ENCODE measurements around the gene EIF4EBP2. TPM values are rescaled to one million over a fixed set of nuclear protein-coding genes. Genes with fewer than 3 reads are reported as not detected.

Gene EIF4EBP2
- total and polyA plus RNA-seq, 2 donors from 2014 or later, result 35.8 to 66.6 TPM

- Histone ChIP-seq H3K27ac (ENCODE audit: low read depth in 2 of 2, low read length in 2 of 2) (no peak overlapping the region), H3K36me3 (ENCODE audit: control insufficient read depth in 2 of 3, insufficient read depth in 3 of 3, low read length in 3 of 3) (no peaks in the 10 kb centered on the region), H3K27me3 (ENCODE audit: control insufficient read depth, insufficient read depth, low read length) (no peaks in the 10 kb centered on the region), H3K9ac (ENCODE audit: low read length in 3 of 3) (no peak overlapping the region), H3K4me1 (ENCODE audit: control insufficient read depth in 2 of 3, insufficient read depth in 2 of 3, low read depth in 1 of 3, low read length in 3 of 3) (peaks cover 0 to 5% (median 0%) of the 10 kb centered on the region in 3 donors), H3K9me3 (ENCODE audit: control insufficient read depth in 2 of 3, insufficient read depth in 1 of 3, low read length in 3 of 3) (peaks cover 0 to 8% (median 0%) of the 10 kb centered on the region in 3 donors), H3K4me3 (ENCODE audit: low read length in 3 of 3) (no peak overlapping the region)
- TF ChIP-seq CTCF (IDR thresholded peaks at IDR 0.05; ENCODE audit: borderline replicate concordance, extremely low read depth, insufficient read depth), result no peak
- intact Hi-C loops (cut with DNase I), result no loop called here
- DNase-seq, result no peak
- FAIRE-seq, result no peak
These were observed 23.4 kb upstream of the EIF4EBP2 start for GRCh38 chr10:70380350-70381135.

GRCh38 chr10:70381471-70382421 lies 22.2 kb upstream of the EIF4EBP2 start:
- DNase-seq, result peak; percentile 72 to 81 (median 75)
- Histone ChIP-seq H3K4me1 (ENCODE audit: control insufficient read depth in 2 of 3, insufficient read depth in 2 of 3, low read depth in 1 of 3, low read length in 3 of 3) (peaks cover 0 to 5% (median 0%) of the 10 kb centered on the region in 3 donors), H3K27ac (ENCODE audit: low read depth in 2 of 2, low read length in 2 of 2) (no peak overlapping the region), H3K36me3 (ENCODE audit: control insufficient read depth in 2 of 3, insufficient read depth in 3 of 3, low read length in 3 of 3) (no peaks in the 10 kb centered on the region), H3K9ac (ENCODE audit: low read length in 3 of 3) (peak overlapping the region; percentile 20 to 67 (median 63)), H3K27me3 (ENCODE audit: control insufficient read depth, insufficient read depth, low read length) (no peaks in the 10 kb centered on the region), H3K4me3 (ENCODE audit: low read length in 3 of 3) (peak overlapping the region; percentile 64 to 82 (median 77)), H3K9me3 (ENCODE audit: control insufficient read depth in 2 of 3, insufficient read depth in 1 of 3, low read length in 3 of 3) (peaks cover 0 to 8% (median 0%) of the 10 kb centered on the region in 3 donors)
- intact Hi-C loops (cut with DNase I), result no loop called here
- FAIRE-seq, result no peak
- TF ChIP-seq CTCF (IDR thresholded peaks at IDR 0.05; ENCODE audit: borderline replicate concordance, extremely low read depth, insufficient read depth), result no peak

- intact Hi-C loops (cut with DNase I), result no loop called here
- FAIRE-seq, result no peak
These were observed 12.3 kb upstream of the EIF4EBP2 start for GRCh38 chr10:70391654-70392053.

More at GRCh38 chr10:70391654-70392053, 12.3 kb upstream of the EIF4EBP2 start:
- H3K27me3 ChIP-seq (ENCODE audit: control insufficient read depth, insufficient read depth, low read length), result no peaks in the 10 kb centered on the region
- H3K9ac ChIP-seq (ENCODE audit: low read length in 3 of 3), result no peak overlapping the region
- no peaks in the 10 kb centered on the region for H3K4me1 ChIP-seq (ENCODE audit: control insufficient read depth in 2 of 3, insufficient read depth in 2 of 3, low read depth in 1 of 3, low read length in 3 of 3)
- no peaks in the 10 kb centered on the region for H3K9me3 ChIP-seq (ENCODE audit: control insufficient read depth in 2 of 3, insufficient read depth in 1 of 3, low read length in 3 of 3)
- no peaks in the 10 kb centered on the region for H3K36me3 ChIP-seq (ENCODE audit: control insufficient read depth in 2 of 3, insufficient read depth in 3 of 3, low read length in 3 of 3)
- DNase-seq, result no peak
- H3K4me3 ChIP-seq (ENCODE audit: low read length in 3 of 3), result no peak overlapping the region
- no peak overlapping the region for H3K27ac ChIP-seq (ENCODE audit: low read depth in 2 of 2, low read length in 2 of 2)
- TF ChIP-seq CTCF (IDR thresholded peaks at IDR 0.05; ENCODE audit: borderline replicate concordance, extremely low read depth, insufficient read depth), result no peak
